A172 (cell line): ENCODE results near the gene FAM20C. TPM values are rescaled to one million over a fixed set of nuclear protein-coding genes. Genes with fewer than 3 reads are reported as not detected.

Source experiments
- DNase-seq: peaks from one replicate; pipeline ENCODE4 v3.0.0-alpha.2; 2015; ENCODE audit warnings: low spot score
- total RNA-seq: library from RNA; depleted of rRNA; stranded (reverse); fragments of >200 nt; shearing (Covaris generic); gene quantifications from 2 replicates; pipeline ENCODE4 v1.2.3, GENCODE V29; 2014

The FAM20C gene
- total RNA-seq, 1 experiment from 2014 or later, result 30.2 TPM

DNA sequence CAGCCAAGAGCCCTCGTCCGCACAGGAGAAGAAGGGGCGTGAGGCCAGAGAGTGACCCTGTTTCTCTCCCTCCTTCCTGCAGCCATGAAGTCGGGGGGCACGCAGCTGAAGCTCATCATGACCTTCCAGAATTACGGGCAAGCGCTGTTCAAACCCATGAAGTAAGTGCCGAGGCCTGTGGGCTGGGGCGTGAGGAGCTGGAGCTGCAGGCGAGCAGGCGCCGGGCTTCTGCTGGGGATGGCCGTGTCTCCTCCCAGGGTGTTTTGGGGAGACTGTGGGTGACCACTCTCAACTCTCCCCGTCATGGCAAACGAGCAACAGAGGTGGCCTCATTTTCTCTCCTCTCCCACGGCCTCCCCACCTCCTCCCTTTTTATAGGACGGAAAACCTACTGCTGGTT, 16.4 kb downstream of the FAM20C start:
- no peak for DNase-seq

DNA sequence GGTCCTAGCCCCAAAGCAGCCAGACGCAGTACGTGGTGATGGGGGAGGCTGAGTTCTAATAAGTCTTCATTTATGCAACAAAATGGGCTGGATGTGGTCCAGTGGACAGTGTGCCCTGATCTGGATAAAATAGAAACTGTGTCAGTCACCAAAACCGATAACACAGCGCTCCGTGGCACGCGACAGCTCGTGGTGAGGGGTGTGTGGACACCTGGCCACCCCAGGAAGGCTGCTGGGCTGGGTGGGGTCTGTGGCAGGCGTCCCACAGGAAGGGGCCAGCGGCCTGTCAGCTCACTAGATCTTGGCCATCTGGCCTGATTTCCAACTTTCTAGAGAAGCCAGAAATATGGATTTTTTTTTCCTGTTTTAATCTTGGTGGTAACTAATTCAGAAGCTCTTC, 17.0 kb downstream of the FAM20C start:
- no peak for DNase-seq

DNA sequence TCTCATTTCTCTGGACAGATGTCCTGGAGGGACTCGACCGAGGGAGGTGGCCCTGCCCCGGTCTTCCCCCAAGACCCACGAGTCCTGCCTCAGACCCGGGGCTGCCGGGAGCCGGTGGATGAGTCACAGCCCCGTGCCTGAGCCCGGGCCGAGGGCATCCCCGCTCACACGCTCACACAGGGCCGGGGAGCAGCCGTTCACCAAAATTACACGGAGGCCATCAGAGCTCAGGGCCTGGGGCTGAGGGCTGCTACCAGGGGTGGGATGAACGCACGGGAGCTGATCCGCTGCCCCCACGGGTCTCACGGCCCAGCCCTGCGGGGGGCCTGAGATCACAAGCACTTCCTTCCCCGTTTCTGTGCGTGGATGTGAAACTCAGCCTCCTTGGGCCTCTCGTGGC, 17.5 kb downstream of the FAM20C start:
- peak; percentile 40 for DNase-seq

DNA sequence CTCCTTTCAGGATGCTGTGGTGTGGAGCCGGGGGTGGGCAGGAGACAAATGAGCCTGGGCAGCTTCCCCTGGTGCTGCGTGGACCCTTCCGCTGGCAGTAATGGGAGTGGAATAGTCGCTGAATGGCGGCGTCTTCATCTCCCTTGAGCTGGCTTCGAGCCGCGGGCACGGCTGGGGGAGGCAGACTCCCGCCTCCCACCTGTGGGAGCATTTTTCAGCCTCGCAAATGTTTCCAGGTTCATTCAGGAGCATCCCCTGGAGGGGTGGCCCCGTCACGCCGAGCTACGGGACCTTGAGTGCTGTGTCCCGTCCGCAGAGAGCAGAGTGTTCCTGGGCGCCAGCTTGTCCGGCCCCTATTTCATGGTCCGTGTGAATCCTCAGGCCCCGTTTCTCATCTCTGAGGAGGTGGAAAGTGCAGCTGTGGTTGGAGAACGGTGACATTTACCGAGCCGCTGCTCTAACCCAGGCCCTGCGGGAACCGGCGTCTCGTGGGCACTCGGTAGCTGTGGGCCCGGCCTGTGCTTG, 18.1 kb downstream of the FAM20C start:
- DNase-seq, result no peak

DNA sequence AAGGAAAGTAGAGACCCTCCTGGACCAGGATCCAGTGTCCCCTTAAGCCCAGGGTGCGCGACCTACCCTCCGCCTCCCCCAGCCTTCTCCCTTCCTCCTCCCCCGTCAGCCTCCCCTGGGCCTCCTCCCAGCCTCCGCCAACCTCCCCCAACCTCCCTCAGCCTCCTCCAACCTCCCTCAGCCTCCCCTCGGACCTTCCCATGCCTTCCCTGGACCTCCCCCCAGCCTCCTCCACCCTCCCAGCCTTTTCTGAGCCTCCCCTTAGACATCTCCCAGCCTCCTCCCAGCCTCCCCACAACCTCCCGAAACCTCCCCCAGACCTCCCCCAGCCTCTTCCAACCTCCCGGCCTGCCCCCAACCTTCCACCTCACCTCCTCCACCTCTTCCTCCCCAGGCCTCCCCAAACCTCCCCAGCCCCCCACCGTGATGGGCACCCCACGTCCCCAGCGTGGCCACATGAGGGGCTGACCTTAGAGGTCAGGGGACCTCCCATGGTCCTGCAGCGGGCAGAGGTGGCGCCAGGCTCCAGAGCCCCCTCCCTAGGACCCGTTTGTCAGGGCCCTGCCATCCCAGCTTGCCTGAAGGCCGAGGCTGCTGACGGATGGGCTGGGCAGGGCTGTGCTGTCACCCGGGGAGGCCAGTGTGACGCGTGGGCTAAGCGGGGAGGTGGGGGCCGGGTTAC, 18.8 kb downstream of the FAM20C start:
- no peak for DNase-seq

DNA sequence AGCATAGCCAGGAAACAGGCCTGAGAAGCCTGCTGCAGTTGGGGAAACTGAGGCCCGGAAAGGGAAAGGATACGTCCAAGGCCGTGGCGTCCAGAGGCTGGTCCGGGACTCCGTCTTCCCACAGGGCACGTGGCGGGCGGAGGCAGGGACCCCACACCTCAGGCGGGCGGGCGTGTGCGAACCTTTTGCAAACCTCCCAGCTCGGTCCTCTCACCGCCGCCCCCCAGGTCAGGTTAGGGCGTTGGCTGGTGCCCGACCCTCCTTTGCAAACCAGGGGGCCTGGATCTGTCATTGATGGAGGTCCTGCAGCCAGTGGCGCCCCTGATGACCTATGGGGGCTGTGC, 19.3 kb downstream of the FAM20C start:
- no peak for DNase-seq

DNA sequence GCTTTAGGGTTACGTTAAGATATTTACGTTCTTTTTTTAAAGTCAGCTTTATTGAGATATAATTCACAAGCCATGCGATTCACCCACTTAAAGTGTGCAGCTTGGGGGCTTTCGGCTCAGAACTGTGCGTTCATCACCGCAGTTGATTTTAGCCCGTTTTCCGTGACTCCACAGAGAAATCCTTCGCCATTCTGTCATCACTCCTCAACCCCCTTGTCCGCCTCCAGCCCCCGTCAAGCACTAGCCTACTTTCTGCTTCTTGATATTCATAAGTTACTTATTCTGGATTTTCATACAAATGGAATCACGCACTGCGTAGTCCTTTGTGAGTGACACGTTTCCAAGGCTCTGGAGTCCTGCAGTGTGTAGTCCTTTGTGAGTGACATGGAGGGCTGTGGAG, 20.4 kb downstream of the FAM20C start:
- no peak for DNase-seq

DNA sequence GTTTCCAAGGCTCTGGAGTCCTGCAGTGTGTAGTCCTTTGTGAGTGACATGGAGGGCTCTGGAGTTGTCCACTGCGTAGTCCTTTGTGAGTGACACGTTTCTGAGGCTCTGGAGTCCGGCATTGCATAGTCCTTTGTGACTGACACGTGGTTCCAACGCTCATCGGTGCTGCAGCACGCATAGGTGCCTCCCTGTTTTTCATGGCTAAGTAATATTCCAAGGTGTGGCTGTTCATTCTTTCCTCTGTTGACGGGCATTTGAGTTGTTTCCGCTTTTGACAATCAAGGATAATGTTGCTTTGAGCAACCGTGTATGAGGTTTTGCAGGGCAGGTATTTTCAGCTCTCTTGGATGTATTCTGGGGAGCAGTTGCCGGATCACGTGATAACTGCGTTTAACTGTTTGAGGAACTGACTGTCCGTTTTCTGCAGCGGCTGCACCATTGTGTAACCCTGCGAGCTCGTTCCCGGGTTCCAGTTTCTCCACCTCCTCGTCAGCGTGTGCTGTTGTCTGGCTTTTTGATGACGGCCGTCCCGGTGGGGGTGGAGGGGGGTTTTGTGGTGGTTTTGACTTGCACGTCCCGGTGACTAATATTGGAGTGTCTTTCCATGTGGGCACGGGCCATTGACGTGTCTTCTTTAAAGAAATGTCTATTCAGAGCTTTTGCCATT, 21.1 kb downstream of the FAM20C start:
- no peak for DNase-seq

DNA sequence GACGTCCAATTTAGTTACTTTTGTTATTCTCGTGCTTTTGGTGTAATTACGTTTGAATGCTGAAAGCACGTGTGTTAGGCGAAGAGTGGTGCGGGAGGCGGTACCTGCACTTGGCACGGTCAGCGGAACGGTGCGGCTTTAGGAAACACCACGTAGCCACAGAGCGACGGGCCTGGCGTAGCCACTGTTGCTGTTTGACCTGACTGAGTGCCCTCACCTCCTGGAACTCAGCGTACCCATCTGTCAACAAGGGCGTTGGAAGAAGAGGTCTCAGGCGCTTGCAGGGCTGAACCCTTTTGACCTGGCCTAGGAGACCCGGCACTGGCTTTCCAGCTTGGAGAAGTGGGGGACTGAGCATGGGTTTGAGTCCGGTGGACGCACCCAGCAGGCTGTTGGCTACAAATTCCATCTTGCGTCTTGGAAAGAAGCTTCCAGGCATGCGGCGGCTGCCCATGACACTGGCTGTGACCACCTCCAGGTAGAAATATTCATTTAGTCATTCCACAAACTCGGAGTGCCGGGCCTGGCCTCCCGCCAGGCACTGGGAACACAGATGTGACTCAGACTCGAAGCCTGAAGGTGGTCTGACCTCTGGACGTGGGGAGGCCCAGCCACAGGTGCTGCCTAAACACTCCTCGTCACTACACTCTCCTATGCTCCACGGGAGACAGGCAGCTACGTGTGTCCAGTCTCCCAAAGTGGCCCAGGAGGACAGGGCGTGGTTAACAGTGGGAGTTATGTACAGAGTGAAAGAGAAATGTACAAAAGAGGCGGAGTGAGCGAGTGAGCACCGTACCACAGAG, 22.2 kb downstream of the FAM20C start:
- DNase-seq, result peak; percentile 82

DNA sequence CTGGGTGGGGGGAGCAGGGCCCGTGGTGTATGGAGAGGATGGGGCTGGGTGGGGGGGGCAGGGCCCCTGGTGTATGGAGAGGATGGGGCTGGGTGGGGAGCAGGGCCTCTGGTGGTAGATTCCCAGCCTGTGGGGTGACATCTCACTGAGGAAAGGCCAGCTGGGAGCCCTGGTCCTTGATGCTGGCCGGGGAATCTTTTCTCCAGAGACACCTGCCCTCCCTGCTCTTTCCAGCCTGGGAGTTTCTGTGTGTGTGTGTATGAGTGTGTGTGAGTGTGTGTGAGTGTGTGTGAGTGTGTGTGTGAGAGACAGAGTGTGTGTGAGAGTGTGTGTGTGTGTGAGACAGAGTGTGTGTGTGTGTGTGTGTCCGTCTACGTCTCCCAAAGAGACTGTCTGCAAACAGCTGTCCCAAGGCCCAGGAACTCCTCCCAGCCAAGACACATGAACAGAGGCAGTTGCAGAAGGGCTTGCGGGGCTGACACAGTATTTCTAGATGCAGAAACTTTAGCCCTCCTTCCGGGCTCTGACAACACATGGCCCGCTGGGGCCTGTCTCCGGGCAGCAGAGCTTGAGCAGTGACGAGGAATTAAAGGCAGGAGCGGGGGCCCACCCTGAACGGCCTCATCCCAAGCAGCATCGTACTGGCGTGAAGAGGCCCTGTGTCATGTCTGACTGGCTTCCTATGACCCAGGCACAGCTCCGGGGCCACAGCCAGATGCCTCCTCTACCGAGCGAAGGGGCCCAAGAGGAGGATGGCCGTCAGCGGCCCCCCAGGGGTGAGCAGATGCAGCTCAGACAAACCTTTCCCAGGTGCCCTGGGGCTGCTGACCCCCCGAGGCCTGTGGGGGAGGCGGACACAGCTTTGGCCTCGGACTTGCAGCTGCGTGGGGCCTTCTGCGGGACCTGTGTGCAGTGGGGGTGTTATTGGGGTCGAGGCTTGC, 24.3 kb downstream of the FAM20C start:
- DNase-seq, result no peak

DNA sequence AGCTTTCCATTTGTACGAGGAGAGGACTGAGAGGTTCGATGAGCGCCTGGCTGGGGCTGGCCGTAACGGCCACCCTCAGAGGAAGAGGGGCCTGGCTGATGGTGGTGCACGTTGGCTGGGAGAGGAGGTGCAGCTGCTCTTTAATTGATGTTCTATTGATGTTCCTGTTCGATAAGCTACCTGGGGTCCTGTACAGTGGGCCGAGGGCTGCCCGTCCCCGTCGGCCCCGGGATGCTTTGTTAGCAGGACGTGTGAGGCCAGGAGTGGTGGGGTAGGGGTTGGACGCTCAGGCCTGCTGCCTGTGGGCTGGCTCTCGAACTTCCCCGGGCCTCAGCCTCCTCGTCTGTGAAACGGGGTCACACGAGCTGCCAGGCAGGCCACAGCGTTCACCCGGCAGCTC, 25.4 kb downstream of the FAM20C start:
- DNase-seq, result no peak

DNA sequence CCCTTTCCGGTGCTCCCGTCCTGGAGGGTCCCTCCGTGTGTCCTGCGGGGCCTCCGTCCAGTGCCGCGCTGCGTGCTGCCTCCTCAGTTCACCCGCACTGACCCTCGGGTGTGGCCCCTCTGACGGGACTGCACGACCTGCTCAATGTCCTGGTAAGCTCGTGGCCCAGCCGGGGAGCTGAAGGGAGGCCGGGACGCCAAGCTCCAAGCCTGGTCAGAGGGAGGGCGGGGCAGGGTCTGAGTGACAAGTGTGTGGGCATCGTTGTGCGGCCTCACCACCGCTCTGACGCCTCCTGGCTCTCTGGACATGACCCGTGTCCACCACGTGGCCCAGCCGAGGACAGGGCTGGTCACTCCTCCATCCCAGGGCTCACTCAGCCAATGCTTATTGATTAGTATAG, 25.9 kb downstream of the FAM20C start:
- DNase-seq, result no peak

DNA sequence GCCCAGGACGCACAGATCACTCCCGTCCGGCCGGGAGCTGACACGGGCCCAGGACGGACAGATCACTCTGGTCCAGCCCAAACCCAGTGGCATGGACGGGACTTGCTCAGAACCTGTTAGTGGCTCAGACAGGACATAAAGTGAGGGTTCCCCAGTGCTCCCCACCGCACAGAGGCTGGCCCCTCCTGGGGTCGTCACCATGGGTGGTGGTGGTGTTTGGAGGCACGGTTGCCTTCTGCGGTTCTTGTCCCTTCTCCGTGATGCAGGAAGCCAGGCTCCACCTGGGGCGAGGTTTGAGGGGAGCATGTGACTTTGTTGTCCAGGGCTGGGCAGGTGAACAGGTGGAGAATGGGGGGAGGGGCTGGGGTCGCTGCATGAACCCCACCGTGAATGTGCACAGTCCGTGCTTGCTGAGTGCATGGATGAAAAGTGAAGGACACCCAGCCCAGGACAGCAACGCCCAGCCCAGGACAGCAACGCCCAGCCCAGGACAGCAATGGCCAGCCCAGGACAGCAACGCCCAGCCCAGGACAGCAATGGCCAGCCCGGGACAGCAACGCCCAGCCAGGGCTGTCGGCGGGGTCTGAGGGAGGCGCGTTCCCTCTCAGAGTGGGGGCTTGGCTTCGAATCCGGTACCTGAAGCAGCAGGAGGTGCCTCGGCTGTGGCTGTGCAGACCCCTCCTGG, 26.7 kb downstream of the FAM20C start:
- DNase-seq, result no peak

DNA sequence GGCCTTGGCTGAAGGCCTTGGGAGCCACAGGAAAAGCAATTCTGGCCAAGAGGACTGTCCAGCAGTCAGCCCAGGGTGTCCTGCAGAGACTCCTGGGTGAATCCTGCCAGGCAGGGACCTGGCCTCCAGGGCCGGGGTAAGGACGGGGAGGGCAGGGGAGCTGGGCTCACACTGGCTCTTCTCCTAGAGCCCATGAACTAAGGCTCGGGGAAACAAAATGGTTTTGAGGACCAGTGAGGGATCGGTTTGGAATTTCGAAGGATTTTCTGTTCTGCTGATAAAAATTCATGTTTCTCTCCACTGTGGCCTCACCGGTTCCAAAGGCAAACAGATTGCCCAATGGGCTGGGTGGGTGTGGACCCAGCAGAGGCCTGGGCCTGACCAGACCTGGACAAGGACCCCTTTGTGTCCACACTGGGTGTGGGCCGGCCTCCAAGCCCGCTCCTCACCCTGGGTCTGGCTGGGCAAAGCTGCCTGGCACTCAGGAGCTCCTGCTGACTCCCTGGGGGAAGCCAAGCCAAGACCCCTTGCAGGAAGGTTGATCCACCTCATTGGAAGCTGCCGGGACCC, 27.3 kb downstream of the FAM20C start:
- DNase-seq, result no peak

DNA sequence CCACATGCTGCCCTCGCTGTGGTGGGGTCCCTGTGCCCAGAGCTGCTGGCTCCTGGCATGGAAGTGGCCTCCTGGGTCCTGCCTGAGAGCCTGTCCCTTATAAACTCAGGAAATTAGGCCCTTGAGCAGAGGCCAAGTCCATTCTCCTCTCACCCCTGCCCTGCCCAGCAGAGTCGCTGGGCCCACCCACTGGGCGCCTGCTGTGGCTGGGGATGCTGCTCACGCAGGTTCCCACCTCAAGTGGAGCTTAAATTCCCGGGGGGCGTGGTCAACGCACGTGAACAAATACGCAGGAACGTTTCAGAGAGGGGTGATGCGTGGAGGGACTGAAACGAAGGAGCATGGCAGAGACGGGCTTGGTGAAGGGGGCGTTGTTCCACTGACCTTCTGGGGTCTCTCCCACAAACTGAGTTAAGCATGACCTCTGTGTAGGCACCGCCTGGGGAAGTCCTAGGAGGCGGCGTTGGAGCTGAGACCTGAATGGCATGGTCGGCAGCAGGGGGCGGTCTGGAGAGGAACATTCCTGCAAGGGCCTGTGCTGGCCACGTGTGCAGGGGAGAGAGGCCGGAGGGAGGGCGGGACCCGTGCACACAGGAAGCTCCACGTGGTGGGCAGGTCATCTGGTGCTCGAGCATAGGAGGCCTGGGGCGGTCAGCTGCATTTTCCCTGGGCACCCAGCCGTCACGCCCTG, 27.9 kb downstream of the FAM20C start:
- DNase-seq, result peak; percentile 39

DNA sequence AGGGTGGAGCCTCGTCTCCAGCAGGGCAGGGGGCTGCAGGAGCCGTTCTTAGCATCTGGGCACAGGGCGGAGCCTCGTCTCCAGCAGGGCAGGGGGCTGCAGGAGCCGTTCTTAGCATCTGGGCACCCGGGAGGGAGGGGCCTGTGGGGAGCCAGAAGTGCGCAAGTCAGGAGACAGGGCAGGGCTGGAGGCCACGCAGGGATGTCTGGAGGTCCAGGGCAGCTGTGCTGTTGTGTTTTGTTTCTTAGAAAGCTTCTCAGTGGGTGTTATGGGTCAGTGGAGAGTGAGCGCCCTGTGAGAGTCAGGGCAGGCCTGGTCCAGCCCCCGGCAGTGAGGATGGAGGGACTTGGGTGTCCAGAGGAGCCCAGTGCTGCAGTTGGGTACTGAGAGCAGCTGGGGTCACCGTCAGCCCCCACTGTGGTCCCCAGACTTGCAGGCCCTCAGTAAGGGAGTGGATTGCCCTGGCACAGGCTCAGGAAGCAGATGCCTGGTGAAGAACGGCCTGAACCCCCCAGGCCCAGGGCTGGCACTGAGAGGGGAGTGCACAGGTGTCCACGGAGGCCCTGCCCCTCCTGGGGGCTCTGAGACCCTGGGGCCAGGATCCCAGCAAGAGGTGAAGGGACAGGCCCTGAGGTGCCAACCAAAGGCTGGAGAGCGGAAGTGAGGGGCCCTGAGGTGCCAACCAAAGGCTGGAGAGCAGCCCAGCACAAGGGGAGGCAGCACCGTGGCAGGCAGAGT, 29.8 kb downstream of the FAM20C start:
- no peak for DNase-seq

DNA sequence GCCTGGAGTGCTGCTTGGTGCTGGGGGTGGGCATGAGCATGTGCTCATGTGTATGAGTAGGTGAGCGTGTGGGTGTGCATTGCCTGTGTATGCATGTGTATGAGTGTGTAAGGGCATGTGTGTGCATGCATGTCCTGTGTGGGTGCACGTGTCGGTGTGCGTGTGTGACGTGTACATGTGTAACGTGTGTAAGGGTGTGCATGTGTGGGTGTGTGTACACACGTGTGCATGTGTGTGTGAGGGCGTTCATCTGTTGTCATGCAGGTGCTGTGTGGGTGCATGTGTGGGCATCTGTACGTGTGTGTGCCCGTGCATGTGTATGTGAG, 30.3 kb downstream of the FAM20C start:
- no peak for DNase-seq

DNA sequence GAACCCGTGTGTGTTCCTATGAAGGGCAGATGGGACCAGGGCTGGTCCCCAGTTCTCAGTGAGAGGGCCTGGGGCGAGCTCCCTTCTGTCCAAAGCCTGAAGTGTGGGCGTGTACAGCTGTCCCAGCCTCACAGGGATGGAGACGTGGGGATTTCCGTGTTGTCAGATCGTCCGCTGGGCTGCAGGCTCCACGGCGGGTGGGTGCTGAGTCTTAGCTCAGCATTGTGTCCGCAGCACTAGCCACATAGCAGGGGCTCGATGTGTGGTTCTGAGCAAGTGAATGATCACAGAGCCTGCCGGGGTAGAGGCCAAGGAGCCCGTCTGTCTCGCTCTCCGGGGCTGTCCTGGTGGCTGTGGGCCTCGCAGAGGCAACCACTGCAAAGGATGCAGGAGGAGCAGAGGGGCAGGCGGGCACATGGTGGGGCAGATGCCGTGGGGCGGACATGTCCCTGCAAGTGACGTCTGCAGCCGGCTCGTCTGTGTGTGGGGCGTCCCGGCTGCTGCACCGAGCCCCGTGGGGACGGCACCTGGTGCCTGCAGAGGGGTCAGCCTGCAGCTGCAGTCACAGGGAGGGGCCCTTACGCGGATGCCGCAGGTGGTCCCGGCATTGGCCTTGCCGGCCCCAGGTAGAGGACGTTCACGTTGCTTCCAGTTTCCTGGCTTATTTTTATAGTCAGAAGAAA, 30.9 kb downstream of the FAM20C start:
- no peak for DNase-seq

DNA sequence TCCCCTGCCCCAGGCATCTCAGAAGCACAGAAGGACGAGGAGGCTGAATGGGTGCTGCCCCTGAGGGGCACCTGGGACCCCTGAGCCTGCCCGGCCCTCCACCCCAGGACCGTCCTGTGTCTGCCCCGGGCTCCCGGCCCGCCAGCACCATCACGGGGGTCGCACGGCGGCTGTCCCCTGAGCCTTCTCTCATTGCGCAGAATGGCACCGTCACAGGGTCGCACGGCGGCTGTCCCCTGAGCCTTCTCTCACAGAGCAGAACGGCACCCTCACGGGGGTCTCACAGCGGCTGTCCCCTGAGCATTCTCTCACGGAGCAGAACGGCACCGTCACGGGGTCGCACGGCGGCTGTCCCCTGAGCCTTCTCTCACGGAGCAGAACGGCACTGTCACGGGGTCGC, 31.5 kb downstream of the FAM20C start:
- DNase-seq, result no peak
